GM21786 (cell line): ENCODE measurements around the gene GLI3.

Experiments
- ATAC-seq: cut with Tn5 transposase; IDR thresholded peaks from one replicate; pipeline ENCODE4 v1.9.1; 2021; ENCODE audit not compliant: unreplicated experiment

Gene GLI3

GRCh38 chr7:42085531-42085930 lies 151.5 kb downstream of the GLI3 start:
- ATAC-seq: no peak

GRCh38 chr7:42084263-42084662 lies 152.7 kb downstream of the GLI3 start:
- no peak for ATAC-seq

GRCh38 chr7:42083284-42083683 lies 153.7 kb downstream of the GLI3 start:
- no peak for ATAC-seq

GRCh38 chr7:42082144-42082543 lies 154.9 kb downstream of the GLI3 start:
- no peak for ATAC-seq

GRCh38 chr7:42081671-42082070 lies 155.3 kb downstream of the GLI3 start:
- no peak for ATAC-seq

- no peak for ATAC-seq
Measured at GRCh38 chr7:42080841-42081586, 156.0 kb downstream of the GLI3 start.

GRCh38 chr7:42077271-42078135 lies 159.5 kb downstream of the GLI3 start:
- ATAC-seq: no peak

GRCh38 chr7:42076870-42077269 lies 160.1 kb downstream of the GLI3 start:
- no peak for ATAC-seq

GRCh38 chr7:42075418-42075817 lies 161.6 kb downstream of the GLI3 start:
- no peak for ATAC-seq

- no peak for ATAC-seq
Measured at GRCh38 chr7:42074076-42074475, 162.9 kb downstream of the GLI3 start.

- no peak for ATAC-seq
Measured at GRCh38 chr7:42071372-42072261, 165.4 kb downstream of the GLI3 start.

- ATAC-seq: no peak
Measured at GRCh38 chr7:42070068-42070467, 166.9 kb downstream of the GLI3 start.

- ATAC-seq: no peak
Measured at GRCh38 chr7:42069590-42069989, 167.4 kb downstream of the GLI3 start.

- no peak for ATAC-seq
Measured at GRCh38 chr7:42068554-42069280, 168.3 kb downstream of the GLI3 start.

GRCh38 chr7:42065942-42066341 lies 171.1 kb downstream of the GLI3 start:
- ATAC-seq: no peak

GRCh38 chr7:42065015-42065414 lies 172.0 kb downstream of the GLI3 start:
- no peak for ATAC-seq

- no peak for ATAC-seq
Measured at GRCh38 chr7:42064534-42064933, 172.5 kb downstream of the GLI3 start.

- no peak for ATAC-seq
Measured at GRCh38 chr7:42059275-42059674, 177.7 kb downstream of the GLI3 start.

GRCh38 chr7:42057331-42057730 lies 179.7 kb downstream of the GLI3 start:
- ATAC-seq: no peak

GRCh38 chr7:42055171-42055570 lies 181.8 kb downstream of the GLI3 start:
- ATAC-seq: no peak

GRCh38 chr7:42053834-42054233 lies 183.2 kb downstream of the GLI3 start:
- no peak for ATAC-seq
